ENCODE data around the gene TADA2A. TPM values are rescaled to one million over a fixed set of nuclear protein-coding genes. Genes with fewer than 3 reads are reported as not detected.

The TADA2A gene
- total and polyA plus RNA-seq, 2 of the 8 experiments (the other 6 are each of a cell fraction or from before 2014, with no cell fraction given) = 8.4 to 18.5 TPM

DNA sequence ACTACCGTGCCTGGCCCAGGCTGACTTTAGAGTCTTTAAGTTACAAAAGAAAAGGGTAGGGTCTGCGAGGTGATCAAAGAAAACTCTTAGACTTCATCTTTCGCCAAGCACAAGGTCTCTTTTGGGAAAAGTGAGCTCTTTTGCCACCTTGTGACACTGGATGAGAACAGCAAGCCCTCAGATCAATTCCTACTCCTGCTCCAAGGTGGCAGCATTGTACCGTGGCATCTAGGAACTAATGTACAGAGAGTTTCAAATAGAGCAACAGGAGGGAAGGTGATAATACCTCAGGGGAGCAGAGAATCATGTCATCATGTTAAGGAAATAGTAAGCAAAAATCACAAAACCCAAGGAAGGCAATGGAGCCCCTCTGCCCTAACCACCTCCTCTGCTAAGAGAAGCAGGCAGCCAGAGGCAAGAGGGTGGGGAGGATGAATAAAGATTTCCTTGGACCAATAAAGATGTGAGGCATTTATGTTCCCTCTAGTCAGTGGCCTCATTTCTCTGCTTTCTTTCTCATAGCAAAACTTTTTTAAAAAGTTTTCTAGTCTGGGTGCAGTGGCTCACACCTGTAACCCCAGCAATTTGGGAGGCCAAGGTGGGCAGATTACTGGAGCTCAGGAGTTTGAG lies 33.0 kb upstream of the TADA2A start (continued):
- TF ChIP-seq POLR2A (IDR thresholded peaks at IDR 0.05; ENCODE audit: control extremely low read depth in 1 of 2, low read depth in 2 of 2, low read length in 2 of 2) (no peak), HDAC2 (IDR thresholded peaks at IDR 0.05; ENCODE audit: borderline replicate concordance in 1 of 2, low read depth in 2 of 2, low read length in 2 of 2) (no peak), CHD1 (IDR thresholded peaks at IDR 0.05; ENCODE audit: low read depth, low read length) (no peak), MAX (IDR thresholded peaks at IDR 0.05) (peak; percentile 27; the same call in 1 of the 2 replicates), BRCA1 (IDR thresholded peaks at IDR 0.05; ENCODE audit: low read depth, low read length) (no peak), CREB1 (IDR thresholded peaks at IDR 0.05) (0 out of 2 replicates have a peak, but pooled peaks have one; percentile 8), SUZ12 (IDR thresholded peaks at IDR 0.05; ENCODE audit: low read length) (no peak), E2F6 (IDR thresholded peaks at IDR 0.05) (no peak), MAFK (IDR thresholded peaks at IDR 0.05; ENCODE audit: low read depth, low read length) (0 out of 2 replicates have a peak, but pooled peaks have one; percentile 16), FOSL1 (IDR thresholded peaks at IDR 0.05; ENCODE audit: insufficient read depth, low read depth, low read length) (no peak), KDM5A (IDR thresholded peaks at IDR 0.05; ENCODE audit: low read length) (no peak), SP4 (IDR thresholded peaks at IDR 0.05; ENCODE audit: low read length) (no peak), YY1 (IDR thresholded peaks at IDR 0.05; ENCODE audit: low read depth, low read length) (0 out of 2 replicates have a peak, but pooled peaks have one; percentile 43), POU5F1 (IDR thresholded peaks at IDR 0.05; ENCODE audit: low read depth, low read length) (no peak), ASH2L (IDR thresholded peaks at IDR 0.05; ENCODE audit: low read length) (no peak), RAD21 (IDR thresholded peaks at IDR 0.05 in 1 of 2, conservative IDR thresholded peaks at IDR 0.05 in 1 of 2; ENCODE audit: low read depth in 2 of 2, low read length in 2 of 2) (peak; percentile 99), SP1 (IDR thresholded peaks at IDR 0.05; ENCODE audit: low read depth, low read length) (0 out of 2 replicates have a peak, but pooled peaks have one; percentile 15), CTCF (IDR thresholded peaks at IDR 0.05; ENCODE audit: control extremely low read depth in 1 of 3, insufficient read depth in 1 of 3, low read depth in 1 of 3, low read length in 3 of 3) (peak; percentile 69 to 100 (median 100))
